ENCODE data around the gene FMR1.

Gene FMR1

DNA sequence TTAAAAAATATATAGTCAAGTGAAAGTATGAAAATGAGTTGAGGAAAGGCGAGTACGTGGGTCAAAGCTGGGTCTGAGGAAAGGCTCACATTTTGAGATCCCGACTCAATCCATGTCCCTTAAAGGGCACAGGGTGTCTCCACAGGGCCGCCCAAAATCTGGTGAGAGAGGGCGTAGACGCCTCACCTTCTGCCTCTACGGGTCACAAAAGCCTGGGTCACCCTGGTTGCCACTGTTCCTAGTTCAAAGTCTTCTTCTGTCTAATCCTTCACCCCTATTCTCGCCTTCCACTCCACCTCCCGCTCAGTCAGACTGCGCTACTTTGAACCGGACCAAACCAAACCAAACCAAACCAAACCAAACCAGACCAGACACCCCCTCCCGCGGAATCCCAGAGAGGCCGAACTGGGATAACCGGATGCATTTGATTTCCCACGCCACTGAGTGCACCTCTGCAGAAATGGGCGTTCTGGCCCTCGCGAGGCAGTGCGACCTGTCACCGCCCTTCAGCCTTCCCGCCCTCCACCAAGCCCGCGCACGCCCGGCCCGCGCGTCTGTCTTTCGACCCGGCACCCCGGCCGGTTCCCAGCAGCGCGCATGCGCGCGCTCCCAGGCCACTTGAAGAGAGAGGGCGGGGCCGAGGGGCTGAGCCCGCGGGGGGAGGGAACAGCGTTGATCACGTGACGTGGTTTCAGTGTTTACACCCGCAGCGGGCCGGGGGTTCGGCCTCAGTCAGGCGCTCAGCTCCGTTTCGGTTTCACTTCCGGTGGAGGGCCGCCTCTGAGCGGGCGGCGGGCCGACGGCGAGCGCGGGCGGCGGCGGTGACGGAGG lies at the start of gene FMR1:
TSS of gene FMR1 (plus strand) at position 728 of the 831 bp plus-strand sequence. CDS start 261 bp downstream, outside the sequence.
- peak; percentile 89 for DNase-seq (ENCODE audit: low read depth)

- no peak for DNase-seq (ENCODE audit: low read depth)
These were observed 35.7 kb upstream of the FMR1 start for GRCh38 chrX:147875866-147876596.

- no peak for DNase-seq (ENCODE audit: low read depth)
These were observed 34.7 kb upstream of the FMR1 start for GRCh38 chrX:147876849-147877646.

DNA sequence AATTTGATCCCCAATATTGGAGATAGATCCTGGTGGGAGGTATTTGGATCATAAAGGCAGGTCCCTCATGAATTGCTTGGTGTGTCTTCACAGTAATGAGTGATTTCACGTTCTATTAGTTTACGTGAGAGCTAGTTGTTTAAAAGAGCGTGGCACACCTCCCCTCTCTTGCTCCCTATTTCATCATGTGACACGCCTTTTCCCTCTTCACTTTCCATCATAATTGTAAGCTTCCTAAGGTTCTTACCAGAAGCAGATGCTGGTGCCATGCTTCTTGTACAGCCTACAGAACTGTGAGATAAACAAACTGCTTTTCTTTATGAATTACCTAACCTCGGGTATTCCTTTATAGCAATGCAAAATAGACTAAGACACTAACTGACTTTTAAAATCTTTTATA lies 34.0 kb upstream of the FMR1 start:
- no peak for DNase-seq (ENCODE audit: low read depth)

GRCh38 chrX:147884958-147885357 lies 26.8 kb upstream of the FMR1 start:
- no peak for DNase-seq (ENCODE audit: low read depth)

DNA sequence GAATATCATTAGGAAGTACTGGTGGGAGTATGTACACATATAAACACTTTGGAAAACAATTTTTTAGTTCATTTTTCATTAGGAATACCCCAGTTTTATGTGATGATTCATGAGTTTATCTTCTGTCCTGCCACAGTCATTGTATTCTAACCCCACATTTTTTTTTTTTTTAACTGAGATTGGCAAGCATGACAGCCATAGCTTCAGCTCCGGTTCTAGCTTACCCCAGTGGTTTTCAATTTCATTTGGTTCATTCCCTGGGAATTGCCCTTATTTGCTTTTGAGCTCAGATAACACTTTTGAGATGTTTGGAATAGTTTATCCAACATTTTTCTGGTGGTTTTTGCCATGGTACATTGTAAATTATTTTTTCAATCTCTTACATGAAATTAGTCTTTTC lies 21.0 kb upstream of the FMR1 start:
- DNase-seq (ENCODE audit: low read depth), result no peak

GRCh38 chrX:147891896-147892295 lies 19.8 kb upstream of the FMR1 start:
- no peak for DNase-seq (ENCODE audit: low read depth)

DNA sequence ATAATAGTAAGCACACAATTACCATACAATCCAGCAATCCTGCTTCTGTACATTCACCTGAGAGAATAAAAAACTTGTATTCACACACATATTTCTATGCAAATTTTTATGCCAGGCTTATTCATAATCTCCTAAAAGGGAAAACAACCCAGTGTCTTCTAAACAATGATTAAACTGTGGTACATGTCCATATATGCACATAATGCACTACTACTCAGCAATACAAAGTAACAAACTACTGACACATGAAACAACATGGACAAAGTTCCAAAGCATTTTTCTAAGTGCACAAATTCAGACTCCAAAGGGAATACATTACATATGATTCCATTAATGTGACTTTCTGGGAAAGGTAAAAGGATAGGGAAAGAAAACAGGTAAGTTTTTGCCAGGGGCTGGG lies 18.0 kb upstream of the FMR1 start:
- no peak for DNase-seq (ENCODE audit: low read depth)

DNA sequence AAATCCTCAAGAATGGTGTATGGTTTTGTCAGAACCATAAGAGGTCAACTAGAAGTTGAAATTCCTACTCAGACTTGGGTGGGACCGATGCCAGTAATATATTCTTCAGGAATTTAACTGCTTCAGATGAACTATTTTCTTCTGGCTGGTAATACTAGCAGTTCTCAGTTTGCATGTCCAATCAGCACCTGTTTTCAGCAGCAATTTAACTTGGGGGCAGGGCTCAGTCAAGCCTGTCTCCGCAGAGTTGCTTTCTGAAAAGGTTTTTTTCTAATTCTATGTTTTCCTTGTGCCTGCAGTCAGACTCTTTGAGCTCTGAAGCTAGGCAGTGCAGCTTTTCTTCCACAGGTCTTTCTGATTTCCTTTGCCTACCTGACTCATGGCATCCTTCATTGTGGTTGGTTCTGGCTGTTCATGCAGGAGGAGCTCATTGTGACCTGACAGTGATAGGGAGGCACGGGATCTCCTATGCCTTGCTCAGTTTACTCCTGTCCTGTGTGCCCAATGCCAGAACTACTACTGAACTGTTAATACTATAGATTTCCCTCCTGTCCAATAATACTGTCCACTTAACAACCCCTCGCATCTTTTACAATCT lies 17.3 kb upstream of the FMR1 start:
- no peak for DNase-seq (ENCODE audit: low read depth)

DNA sequence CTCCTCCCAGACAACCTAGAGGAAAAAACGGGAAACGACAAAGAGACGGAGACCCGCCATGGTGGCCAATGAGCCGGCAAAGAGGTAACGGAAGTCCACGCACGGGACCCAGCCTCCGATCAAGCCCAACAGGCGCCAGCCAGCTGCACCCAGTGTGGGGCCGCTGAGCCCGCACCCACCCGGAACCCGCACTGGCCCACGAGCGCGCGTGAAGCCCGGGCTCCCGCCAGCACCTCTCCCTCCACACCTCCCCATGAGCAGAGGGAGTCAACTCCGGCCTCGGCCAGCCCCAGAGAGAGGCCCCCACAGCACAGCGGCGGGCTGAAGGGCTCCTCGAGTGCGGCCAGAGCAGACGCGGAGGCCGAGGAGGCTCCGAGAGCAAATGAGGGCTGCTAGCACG lies 14.6 kb upstream of the FMR1 start:
- DNase-seq (ENCODE audit: low read depth), result no peak

GRCh38 chrX:147898951-147899350 lies 12.8 kb upstream of the FMR1 start:
- no peak for DNase-seq (ENCODE audit: low read depth)

DNA sequence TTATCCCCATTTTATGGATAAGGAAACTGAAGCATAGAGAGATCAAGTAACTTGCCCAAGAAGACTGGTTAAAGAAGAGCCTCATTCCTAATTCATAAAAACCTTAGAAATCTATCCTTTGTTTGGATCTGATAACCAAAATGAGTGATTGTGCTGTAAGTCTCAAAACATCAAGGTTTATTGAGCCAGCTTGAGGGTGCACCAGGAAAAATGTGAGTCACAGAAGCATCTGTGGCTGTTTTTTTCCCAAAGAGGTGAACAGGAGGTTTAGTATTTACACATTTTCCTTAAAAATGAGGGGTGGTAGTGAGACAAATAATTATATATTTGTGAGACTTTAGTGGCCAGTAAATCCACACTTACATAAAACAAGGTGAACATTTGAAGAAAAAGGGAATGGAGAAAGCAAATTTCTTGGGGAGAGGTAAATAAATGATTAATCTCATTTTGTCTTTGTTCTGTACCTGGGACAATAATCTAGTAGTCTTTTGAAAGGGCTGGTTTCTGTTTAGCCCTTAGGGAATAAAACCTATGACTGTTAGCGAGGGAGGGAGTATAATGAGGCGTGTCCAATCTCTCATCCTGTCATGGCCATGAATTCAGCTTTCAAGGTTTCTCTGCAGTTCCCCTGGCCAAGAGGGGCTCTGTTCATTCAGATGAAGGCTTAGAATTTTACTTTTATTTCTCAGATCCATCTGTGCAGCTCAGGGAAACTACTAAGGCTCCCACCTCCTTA lies 12.2 kb upstream of the FMR1 start:
- no peak for DNase-seq (ENCODE audit: low read depth)

GRCh38 chrX:147900349-147900748 lies 11.4 kb upstream of the FMR1 start:
- no peak for DNase-seq (ENCODE audit: low read depth)

DNA sequence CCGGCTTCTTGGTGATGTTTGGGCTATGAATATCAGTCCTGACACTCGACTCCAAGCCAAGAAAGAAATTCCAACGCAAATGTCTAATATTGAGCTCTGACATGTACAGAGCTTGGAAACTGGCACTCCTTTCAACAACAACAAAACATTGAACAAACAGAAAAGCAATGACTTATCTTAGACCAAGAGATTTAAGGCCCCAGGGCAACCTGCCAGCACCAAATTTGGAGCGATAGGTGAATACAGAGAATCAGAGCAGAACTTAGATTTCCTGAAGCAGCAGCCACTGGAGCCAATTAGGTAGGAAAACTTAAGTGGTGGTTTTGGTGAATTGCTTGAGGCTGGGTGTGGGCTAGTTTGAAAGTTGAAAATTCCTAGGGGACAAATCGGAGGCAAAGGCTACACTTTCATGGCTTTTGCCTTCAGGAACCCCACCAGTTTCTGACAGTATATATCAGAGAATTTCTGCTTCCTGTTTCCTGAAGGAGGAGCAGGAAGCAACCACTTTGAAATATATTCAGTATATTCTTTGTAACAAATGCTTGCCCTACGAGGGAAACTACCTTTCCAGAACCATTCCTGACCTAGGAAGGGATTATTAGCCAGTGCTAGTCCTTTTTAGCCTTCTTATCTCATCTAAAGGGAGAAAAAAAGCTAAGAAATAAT lies 10.1 kb upstream of the FMR1 start:
- DNase-seq (ENCODE audit: low read depth), result no peak

DNA sequence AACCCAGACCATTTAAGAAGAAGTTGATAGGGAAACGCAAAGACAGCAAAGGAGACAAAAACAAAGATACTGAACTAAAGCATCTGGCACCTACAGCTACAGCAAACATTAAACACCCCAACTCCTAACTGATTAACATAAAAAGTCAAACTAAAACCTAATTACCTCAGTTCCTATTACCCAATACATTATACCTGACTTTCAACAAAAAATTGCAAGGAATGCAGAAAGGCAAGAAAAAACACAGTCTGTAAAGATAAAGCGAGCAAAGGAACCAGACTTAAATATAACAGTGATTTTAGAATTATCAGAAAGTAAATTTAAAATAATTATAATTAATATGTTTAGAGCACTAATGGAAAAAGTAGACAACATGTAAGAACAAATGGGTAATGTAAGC lies 9.4 kb upstream of the FMR1 start:
- DNase-seq (ENCODE audit: low read depth), result no peak

- DNase-seq (ENCODE audit: low read depth), result no peak
These were observed 3.6 kb upstream of the FMR1 start for GRCh38 chrX:147908106-147908505.

- DNase-seq (ENCODE audit: low read depth), result no peak
These were observed 1.1 kb upstream of the FMR1 start for GRCh38 chrX:147910607-147911006.

DNA sequence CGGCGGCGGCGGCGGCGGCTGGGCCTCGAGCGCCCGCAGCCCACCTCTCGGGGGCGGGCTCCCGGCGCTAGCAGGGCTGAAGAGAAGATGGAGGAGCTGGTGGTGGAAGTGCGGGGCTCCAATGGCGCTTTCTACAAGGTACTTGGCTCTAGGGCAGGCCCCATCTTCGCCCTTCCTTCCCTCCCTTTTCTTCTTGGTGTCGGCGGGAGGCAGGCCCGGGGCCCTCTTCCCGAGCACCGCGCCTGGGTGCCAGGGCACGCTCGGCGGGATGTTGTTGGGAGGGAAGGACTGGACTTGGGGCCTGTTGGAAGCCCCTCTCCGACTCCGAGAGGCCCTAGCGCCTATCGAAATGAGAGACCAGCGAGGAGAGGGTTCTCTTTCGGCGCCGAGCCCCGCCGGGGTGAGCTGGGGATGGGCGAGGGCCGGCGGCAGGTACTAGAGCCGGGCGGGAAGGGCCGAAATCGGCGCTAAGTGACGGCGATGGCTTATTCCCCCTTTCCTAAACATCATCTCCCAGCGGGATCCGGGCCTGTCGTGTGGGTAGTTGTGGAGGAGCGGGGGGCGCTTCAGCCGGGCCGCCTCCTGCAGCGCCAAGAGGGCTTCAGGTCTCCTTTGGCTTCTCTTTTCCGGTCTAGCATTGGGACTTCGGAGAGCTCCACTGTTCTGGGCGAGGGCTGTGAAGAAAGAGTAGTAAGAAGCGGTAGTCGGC lies 528 bp downstream of the FMR1 start:
- no peak for DNase-seq (ENCODE audit: low read depth)

- DNase-seq (ENCODE audit: low read depth), result no peak
These were observed 1.9 kb downstream of the FMR1 start for GRCh38 chrX:147913570-147913969.

DNA sequence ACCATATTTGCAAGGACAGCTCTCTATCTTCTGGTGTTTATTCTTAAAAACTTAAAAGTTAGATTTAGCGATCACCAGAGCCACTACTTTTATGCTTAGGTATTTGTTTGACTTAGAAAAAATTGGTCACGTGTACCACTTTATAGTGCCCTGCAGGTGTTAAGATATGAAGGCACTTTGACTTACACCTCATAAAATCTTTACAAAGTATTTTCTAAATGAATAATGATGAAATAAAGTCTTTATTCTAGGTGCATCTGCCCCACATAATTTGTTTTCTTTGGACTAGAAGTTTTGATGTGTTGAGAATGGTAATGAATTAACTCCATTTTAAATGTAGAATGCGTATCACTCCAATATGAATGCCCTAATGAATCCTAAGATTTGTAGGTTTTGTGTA lies 2.9 kb downstream of the FMR1 start:
- no peak for DNase-seq (ENCODE audit: low read depth)
